Left lung (tissue), 10 donors: ENCODE data around the gene INO80C. TPM values are rescaled to one million over a fixed set of nuclear protein-coding genes. Genes with fewer than 3 reads are reported as not detected.

Source experiments
- ATAC-seq: fragments of 200-7000 bp; cut with Tn5 transposase; one replicate; pipeline ENCODE4 v1.9.1; 2020; ENCODE audit warnings: moderate library complexity
- DNase-seq, 4 donors: peaks; one replicate each; pipeline ENCODE4 v3.0.0-alpha.2; 2013 to 2020
- H3K27ac ChIP-seq, 2 donors: fragments of 200-600 bp; sonication (generic) in 1 of 2; one replicate each; pipeline versions ENCODE4 v1.5.0 to v1.8.0; 2020 to 2021
- H3K27me3 ChIP-seq, 2 donors: fragments of 200-600 bp; sonication (generic) in 1 of 2; one replicate each; pipeline versions ENCODE4 v1.5.0 to v1.8.0; 2020 to 2021
- H3K36me3 ChIP-seq, 2 donors: fragments of 200-600 bp; sonication (generic) in 1 of 2; one replicate each; pipeline versions ENCODE4 v1.5.0 to v1.8.0; 2020 to 2021
- H3K4me1 ChIP-seq, 2 donors: fragments of 200-600 bp; one replicate each; pipeline ENCODE4 v1.8.0; 2021
- H3K4me3 ChIP-seq, 2 donors: fragments of 200-600 bp; sonication (generic) in 1 of 2; one replicate each; pipeline versions ENCODE4 v1.5.0 to v1.8.0; 2020 to 2021; ENCODE audit warnings: mild to moderate bottlenecking in 1 of 2
- H3K9me3 ChIP-seq, 2 donors: fragments of 200-600 bp; sonication (generic) in 1 of 2; one replicate each; pipeline versions ENCODE4 v1.5.0 to v1.8.0; 2020 to 2021
- CTCF ChIP-seq, 2 donors: fragments of 200-600 bp; sonication (generic) in 1 of 2; IDR thresholded peaks; one replicate each; pipeline versions ENCODE4 v1.5.0 to v1.8.0; 2021; ENCODE audit warnings: antibody characterized with exemption in 2 of 2
- intact Hi-C, 2 donors: fragments of 100-400 bp; cut with DNase I; formaldehyde crosslinking; loops; one replicate each; pipeline versions ENCODE4 v1.11.2 to v1.14.2; 2022
- polyA plus RNA-seq, 6 donors: library from polyadenylated mRNA; unstranded; fragments of 120-200 nt; gene quantifications; one replicate each; pipeline ENCODE4 v1.2.1, GENCODE V29; 2013; ENCODE audit not compliant: insufficient read length in 6 of 6
- total RNA-seq, 2 donors: library from RNA; stranded (reverse); fragmentation: NEBNext Ultra II Directional; extraction: Animal tissue kit (Norgen Biotek cat#: 25700); gene quantifications; one replicate each; pipeline ENCODE4 v1.2.1, GENCODE V29; 2021
- donor health status: DM: no; HTN: yes; CAD: no.
- donor health status: DM: no; HTN: no; CAD: no.

Gene INO80C
- total and polyA plus RNA-seq, 8 donors, result 27.0 to 41.6 (median 35.2) TPM

- ATAC-seq, result no peak
- no peak overlapping the region for H3K4me3 ChIP-seq
- H3K27me3 ChIP-seq, result no peaks in the 10 kb centered on the region
- H3K4me1 ChIP-seq, result no peaks in the 10 kb centered on the region
- DNase-seq, result no peak
- H3K27ac ChIP-seq, result no peak overlapping the region
- intact Hi-C loops, result no loop called here
- no peaks in the 10 kb centered on the region for H3K36me3 ChIP-seq
- no peaks in the 10 kb centered on the region for H3K9me3 ChIP-seq
- TF ChIP-seq CTCF (IDR thresholded peaks at IDR 0.05), result no peak
Measured at GRCh38 chr18:35443434-35443833, 54.3 kb downstream of the INO80C start.

DNA sequence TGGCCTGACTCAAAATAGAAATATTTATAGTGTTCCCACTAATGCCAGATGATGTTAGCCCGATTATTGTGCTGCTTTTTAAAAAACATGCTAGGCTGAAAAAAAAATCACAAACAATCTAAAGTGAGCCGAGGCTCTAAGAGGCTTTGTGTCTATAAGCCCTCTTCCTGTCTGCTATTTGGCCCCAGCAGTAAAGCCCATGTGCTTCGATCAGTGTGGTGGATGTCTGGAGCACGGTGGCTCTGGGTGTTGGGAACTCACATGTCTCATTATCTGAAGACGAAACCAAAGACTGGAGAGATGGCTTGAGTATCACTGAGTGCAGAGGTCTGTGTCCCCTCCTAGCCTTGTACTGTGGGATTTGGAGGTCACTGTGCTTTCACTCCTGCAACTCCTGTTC, 55.1 kb downstream of the INO80C start:
- Histone ChIP-seq H3K27ac (no peak overlapping the region), H3K4me3 (no peak overlapping the region), H3K9me3 (no peaks in the 10 kb centered on the region), H3K4me1 (no peaks in the 10 kb centered on the region), H3K36me3 (no peaks in the 10 kb centered on the region), H3K27me3 (no peaks in the 10 kb centered on the region)
- intact Hi-C loops, result no loop called here
- DNase-seq (no peak), ATAC-seq (no peak)
- TF ChIP-seq CTCF (IDR thresholded peaks at IDR 0.05), result no peak

GRCh38 chr18:35441857-35442595, 55.7 kb downstream of the INO80C start:
- TF ChIP-seq CTCF (IDR thresholded peaks at IDR 0.05), result no peak
- ATAC-seq (no peak), DNase-seq (no peak)
- Histone ChIP-seq H3K36me3 (no peaks in the 10 kb centered on the region), H3K27ac (no peak overlapping the region), H3K4me1 (no peaks in the 10 kb centered on the region), H3K9me3 (no peaks in the 10 kb centered on the region), H3K27me3 (no peaks in the 10 kb centered on the region), H3K4me3 (no peak overlapping the region)
- intact Hi-C loops, result no loop called here

- TF ChIP-seq CTCF (IDR thresholded peaks at IDR 0.05), result no peak
- Histone ChIP-seq H3K4me3 (no peak overlapping the region), H3K27me3 (no peaks in the 10 kb centered on the region), H3K27ac (no peak overlapping the region), H3K4me1 (no peaks in the 10 kb centered on the region), H3K36me3 (no peaks in the 10 kb centered on the region), H3K9me3 (peaks cover 0 to 11% of the 10 kb centered on the region in 2 donors)
- intact Hi-C loops, result no loop called here
- no peak for ATAC-seq
- DNase-seq, result no peak
Measured at GRCh38 chr18:35438480-35439234, 59.1 kb downstream of the INO80C start.

DNA sequence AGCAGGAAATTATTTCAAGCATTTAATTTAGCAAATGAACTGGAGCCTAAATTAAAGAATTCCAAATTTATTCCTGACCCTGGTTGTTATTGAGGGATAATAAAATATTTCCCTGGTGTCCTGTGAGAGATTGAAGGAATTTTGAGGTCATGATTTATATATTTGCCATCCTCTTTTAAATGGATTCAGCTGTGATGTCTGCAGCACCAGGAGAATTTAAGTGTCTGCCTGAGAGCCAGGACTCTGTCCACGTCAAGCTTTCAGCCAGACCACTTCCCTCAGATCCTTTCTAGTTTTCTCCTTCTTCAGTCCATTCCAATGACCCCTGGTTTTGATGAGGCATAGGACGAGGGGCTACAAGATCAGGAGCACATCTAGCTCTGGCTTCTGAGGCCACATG, 59.9 kb downstream of the INO80C start:
- Histone ChIP-seq H3K27me3 (no peaks in the 10 kb centered on the region), H3K36me3 (no peaks in the 10 kb centered on the region), H3K27ac (no peak overlapping the region), H3K4me1 (no peaks in the 10 kb centered on the region), H3K4me3 (no peak overlapping the region), H3K9me3 (peaks cover 0 to 11% of the 10 kb centered on the region in 2 donors)
- intact Hi-C loops, result no loop called here
- DNase-seq (no peak), ATAC-seq (no peak)
- TF ChIP-seq CTCF (IDR thresholded peaks at IDR 0.05), result no peak
